Fibroblast of skin of back (primary cell): ENCODE results near the gene PPP2R5A.
"Not testable (repeated sequence)": the region's sequence is repeated elsewhere in the genome, so short reads cannot be mapped to it uniquely, and the experiment has no call there.

Experiments
- DNase-seq: peaks from one replicate; pipeline ENCODE4 v3.0.0-alpha.2; 2013

PPP2R5A gene

DNA sequence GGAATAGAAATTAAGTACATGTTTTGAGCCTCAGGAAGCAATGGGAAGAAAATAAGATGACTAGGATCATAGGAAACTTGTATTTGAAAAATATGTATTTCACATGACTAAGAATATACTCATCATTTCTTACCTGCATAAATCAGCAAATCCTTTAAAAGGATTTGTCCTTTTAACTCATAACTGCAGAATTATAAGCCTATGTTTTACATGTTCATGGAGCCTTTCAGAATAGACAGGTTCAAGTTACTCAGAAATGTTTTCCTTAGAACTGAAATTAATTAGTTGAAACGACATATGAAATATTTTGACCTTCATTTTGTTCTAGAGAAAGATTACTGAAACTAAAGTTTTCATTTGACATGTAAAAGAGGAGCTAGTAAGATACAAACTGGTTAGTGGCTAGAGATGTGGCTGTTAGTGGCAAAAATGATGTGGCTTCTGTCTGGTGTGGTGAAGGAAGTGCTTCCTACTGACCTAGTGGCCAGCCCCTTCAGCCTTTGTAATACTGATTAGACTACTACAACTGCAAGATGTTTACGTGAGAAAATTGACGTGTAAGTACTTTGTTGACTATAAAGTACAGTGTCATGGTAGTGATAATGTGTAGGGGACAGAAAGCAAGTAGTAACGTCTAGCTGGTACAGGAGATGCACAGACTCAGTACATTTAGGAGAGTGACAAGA, 74.7 kb downstream of the PPP2R5A start:
- DNase-seq: no peak

GRCh38 chr1:212364985-212365384, 79.8 kb downstream of the PPP2R5A start:
- no peak for DNase-seq

GRCh38 chr1:212366901-212367300, 81.7 kb downstream of the PPP2R5A start:
- peak; percentile 24 for DNase-seq

- DNase-seq: no peak
These were observed 82.4 kb downstream of the PPP2R5A start for GRCh38 chr1:212367474-212368072.

DNA sequence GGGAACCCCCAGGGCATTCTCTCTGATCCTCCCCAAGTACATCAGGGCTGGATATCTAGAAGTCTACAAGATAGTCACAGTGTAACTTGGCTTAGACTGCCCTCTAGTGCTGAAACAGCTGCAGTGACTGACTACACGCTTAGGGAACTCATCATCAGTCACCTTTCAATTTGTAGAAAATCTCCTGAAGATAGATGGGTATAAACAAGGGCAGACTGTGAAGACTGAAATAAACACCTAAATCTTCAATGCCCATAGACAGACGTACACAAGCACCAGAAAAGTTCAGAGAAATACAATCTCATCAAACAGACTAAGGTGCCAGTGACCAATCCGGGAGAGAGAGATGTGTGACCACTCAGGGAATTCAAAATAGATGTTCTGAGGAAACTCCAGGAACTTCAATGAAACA, 82.9 kb downstream of the PPP2R5A start:
- peak; percentile 72 for DNase-seq

DNA sequence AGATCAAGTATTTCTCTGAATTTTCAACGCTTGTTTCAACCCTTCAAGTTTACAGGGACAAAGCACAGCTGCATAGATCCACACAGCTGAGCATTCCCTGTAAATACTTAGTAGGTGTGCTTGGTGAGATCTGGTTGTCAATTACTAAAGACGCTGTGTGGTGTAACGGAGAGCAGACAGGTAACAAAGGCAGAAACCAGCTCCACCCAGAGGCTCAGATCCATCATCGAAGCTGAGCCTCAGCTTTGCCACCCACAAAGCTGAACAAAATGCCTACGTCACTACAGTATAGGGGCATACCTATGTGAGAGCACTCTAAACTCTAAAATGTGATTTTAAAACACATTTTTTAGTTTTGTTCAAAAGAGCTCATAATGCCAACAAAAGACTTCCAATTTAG, 90.8 kb downstream of the PPP2R5A start:
- DNase-seq: no peak

DNA sequence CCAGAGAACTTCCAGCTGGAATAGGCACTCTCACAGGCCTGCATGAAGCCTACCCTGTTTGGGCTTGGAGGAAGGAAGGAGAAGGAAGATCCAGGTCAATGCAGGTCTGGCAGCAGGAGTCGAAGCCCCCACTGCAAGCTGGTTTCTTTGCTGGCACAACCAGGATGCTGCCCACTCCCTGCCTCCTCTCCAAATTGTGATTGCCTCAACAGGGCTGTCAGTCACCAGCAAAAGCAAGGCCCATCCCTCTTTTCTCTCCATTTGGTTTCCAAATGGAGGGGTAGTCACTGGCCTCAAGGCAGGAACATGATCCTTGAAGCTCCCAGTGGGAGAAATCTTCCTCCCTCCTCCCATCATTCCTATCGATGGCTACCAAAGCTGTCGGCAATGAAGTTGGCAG, 92.4 kb downstream of the PPP2R5A start:
- no peak for DNase-seq

- no peak for DNase-seq
These were observed 94.2 kb downstream of the PPP2R5A start for GRCh38 chr1:212379366-212379765.

GRCh38 chr1:212381397-212382035, 96.3 kb downstream of the PPP2R5A start:
- DNase-seq: no peak

DNA sequence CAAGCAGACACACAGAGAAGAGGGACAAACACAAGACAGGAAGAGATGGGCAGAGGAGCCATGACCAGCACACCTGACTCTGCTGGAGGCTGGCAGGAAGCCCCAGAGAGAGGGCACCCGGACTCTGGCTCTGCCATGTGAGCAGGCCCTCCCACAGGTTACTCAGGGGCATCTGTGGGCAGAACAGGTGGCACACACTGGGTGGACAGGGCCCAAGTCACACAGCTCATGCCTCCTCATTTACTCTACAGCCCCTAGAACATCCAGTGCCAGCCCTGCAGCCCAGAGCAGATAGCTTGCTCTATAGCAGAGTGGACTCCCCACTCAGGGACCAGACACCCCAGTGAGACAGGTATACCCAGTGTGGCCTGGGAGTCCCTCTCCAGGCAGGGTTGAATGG, 100.8 kb downstream of the PPP2R5A start:
- DNase-seq: no peak

GRCh38 chr1:212388985-212389716, 103.9 kb downstream of the PPP2R5A start:
- no peak for DNase-seq

DNA sequence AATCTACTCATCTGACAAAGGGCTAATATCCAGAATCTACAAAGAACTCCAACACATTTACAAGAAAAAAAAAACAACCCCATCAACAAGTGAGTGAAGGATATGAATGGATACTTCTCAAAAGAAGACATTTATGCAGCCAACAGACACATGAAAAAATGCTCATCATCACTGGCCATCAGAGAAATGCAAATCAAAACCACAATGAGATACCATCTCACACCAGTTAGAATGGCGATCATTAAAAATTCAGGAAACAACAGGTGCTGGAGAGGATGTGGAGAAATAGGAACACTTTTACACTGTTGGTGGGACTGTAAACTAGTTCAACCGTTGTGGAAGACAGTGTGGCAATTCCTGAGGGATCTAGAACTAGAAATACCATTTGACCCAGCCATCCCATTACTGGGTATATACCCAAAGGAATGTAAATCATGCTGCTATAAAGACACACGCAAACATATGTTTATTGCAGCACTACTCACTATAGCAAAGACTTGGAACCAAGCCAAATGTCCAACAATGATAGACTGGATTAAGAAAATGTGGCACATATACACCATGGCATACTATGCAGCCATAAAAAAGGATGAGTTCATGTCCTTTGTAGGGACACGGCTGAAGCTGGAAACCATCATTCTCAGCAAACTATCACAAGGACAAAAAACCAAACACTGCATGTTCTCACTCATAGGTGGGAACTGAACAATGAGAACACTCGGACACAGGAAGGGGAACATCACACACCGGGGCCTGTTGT, 110.6 kb downstream of the PPP2R5A start:
- not testable (repeated sequence) for DNase-seq

- DNase-seq: no peak
These were observed 111.4 kb downstream of the PPP2R5A start for GRCh38 chr1:212396638-212397037.

DNA sequence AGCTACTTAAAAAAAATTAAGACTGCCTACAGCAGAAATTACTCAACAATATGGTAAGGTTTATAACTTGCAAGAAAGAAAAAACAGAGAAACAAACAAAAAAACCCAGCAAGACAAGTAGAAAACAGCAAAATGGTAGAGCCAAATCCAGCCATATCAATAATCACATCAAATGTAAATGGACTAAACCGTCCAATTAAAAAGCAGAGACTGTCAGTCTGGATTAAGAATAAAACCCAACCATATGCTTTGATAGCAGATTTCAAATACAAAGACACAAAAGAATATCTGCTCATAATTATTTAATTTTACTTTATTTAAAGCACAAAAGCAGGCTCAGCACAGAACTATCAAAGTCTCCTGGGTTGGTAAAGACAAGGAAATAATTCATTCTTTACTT, 112.0 kb downstream of the PPP2R5A start:
- no peak for DNase-seq

GRCh38 chr1:212401042-212401441, 115.8 kb downstream of the PPP2R5A start:
- DNase-seq: no peak

- peak; percentile 57 for DNase-seq
These were observed 116.8 kb downstream of the PPP2R5A start for GRCh38 chr1:212401838-212402582.

DNA sequence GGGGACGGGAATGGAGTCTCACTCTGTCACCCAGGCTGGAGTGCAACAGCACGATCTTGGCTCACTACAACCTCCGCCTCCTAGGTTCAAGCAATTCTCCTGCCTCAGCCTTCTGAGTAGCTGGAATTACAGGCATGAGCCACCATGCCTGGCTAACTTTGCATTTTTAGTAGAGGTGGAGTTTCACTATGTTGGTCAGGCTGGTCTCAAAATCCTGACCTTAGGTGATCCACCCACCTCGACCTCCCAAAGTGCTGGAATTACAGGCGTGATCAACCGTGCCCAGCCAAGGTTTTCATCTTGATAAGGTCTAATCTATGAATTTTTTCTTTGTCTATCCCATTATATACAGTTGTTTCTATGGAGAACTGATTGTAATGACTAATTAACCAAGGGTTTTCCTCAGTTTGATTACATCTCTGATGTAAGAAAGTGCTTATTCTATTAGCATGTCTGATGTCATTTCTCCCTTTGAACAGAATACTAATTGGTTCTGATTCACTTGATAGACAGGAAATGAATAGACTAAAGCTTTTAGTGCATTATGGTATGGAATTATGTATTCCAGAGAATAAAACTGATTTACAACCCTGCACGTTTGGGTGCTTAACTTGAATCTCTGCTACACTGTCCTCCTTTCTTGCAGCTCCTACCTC, 117.6 kb downstream of the PPP2R5A start:
- DNase-seq: no peak

DNA sequence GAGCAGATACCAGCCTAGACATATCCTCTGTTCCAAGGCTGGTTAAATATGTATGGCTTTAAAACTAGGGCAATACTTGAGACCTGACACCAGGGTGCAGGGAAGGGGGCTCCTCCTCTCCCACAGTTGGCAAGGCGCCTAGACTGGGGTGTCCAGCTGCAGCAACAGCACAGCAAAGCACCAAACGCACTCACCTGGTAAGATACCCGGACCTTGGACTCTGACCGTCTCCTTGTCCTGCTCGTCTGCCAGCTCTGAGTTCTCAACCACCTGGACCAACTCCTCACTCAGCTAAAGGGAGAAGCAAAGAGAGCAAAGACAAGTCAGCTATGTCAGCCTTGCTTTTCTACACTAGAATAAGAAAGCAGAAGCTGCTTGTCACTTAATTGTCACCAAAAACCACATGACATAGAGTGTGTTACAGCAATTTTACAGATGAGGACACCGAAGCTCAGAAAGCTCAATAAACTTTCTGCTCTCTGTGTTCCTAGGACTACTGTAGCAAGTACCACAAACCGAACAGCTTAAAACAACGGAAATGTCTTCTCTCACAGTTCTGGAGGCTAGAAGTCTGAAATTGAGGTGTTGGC, 125.1 kb downstream of the PPP2R5A start:
- no peak for DNase-seq
